ENCODE results near the gene ADSL. TPM values are rescaled to one million over a fixed set of nuclear protein-coding genes. Genes with fewer than 3 reads are reported as not detected.

ADSL gene
- total RNA-seq, 1 donor from 2014 or later: 135 TPM

DNA sequence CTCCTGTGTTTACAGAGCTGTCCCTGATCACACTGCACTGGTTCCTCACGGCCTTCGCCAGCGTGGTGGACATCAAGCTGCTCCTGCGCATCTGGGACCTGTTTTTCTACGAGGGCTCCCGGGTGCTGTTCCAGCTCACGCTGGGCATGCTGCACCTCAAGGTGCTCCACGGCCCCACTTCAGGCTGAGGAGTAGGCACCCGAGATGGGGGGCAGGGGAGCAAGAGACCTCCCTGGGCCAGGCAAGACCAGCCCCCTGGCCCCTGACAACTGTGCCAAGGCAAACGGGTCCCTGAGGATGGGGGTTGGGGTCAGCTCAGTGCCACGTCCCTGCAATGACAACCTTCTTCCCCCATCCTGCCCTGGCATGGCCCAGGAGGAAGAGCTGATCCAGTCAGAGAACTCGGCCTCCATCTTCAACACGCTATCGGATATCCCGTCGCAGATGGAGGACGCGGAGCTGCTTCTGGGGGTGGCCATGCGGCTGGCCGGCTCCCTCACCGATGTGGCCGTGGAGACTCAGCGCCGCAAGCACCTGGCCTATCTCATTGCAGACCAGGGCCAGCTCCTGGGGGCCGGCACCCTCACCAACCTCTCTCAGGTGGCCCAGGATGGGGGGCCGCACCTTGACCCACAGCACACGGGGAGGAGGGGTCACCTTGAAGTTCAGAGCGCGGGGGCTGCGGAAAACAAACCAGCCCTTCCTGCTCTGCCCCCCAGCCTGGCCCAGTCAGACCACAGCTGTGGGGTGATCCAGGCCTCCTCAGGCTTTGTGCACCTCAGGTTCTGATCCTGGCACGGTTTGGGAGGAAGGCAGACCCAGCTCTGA is 60.0 kb downstream of the ADSL start:
- H3K27me3 Mint-ChIP-seq (ENCODE audit: insufficient read depth, low read depth): peaks cover 2% of the 10 kb centered on the region
- H3K9ac ChIP-seq: no peak overlapping the region
- no peak overlapping the region for H2AFZ ChIP-seq (replicated peaks)
- no peaks in the 10 kb centered on the region for H3K27me3 ChIP-seq
- no peak overlapping the region for H3K4me3 Mint-ChIP-seq
- H3K4me3 ChIP-seq: no peak overlapping the region
- H3K4me1 Mint-ChIP-seq: no peaks in the 10 kb centered on the region
- H3F3A ChIP-seq (ENCODE audit: low read depth): no peaks in the 10 kb centered on the region
- H3K79me2 ChIP-seq (ENCODE audit: low read depth): no peaks in the 10 kb centered on the region
- no peak overlapping the region for H3K27ac Mint-ChIP-seq
- TF ChIP-seq, protein P1, sequence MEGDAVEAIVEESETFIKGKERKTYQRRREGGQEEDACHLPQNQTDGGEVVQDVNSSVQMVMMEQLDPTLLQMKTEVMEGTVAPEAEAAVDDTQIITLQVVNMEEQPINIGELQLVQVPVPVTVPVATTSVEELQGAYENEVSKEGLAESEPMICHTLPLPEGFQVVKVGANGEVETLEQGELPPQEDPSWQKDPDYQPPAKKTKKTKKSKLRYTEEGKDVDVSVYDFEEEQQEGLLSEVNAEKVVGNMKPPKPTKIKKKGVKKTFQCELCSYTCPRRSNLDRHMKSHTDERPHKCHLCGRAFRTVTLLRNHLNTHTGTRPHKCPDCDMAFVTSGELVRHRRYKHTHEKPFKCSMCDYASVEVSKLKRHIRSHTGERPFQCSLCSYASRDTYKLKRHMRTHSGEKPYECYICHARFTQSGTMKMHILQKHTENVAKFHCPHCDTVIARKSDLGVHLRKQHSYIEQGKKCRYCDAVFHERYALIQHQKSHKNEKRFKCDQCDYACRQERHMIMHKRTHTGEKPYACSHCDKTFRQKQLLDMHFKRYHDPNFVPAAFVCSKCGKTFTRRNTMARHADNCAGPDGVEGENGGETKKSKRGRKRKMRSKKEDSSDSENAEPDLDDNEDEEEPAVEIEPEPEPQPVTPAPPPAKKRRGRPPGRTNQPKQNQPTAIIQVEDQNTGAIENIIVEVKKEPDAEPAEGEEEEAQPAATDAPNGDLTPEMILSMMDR (IDR thresholded peaks at IDR 0.05): no peak
- TF ChIP-seq EZH2 (IDR thresholded peaks at IDR 0.05) (no peak), EZH2phosphoT487 (IDR thresholded peaks at IDR 0.05) (no peak)
- H3K9me3 Mint-ChIP-seq: no peaks in the 10 kb centered on the region
- H3K36me3 ChIP-seq: no peaks in the 10 kb centered on the region
- no peak overlapping the region for H3K4me2 ChIP-seq
- no peaks in the 10 kb centered on the region for H4K20me1 ChIP-seq (ENCODE audit: low read depth)
- no peaks in the 10 kb centered on the region for H3K4me1 ChIP-seq
- H3K36me3 Mint-ChIP-seq: peaks cover 23% of the 10 kb centered on the region
- H3K9me3 ChIP-seq (ENCODE audit: low read depth): no peaks in the 10 kb centered on the region
- no peak for DNase-seq (ENCODE audit: low spot score)
- no peak overlapping the region for H3K27ac ChIP-seq

DNA sequence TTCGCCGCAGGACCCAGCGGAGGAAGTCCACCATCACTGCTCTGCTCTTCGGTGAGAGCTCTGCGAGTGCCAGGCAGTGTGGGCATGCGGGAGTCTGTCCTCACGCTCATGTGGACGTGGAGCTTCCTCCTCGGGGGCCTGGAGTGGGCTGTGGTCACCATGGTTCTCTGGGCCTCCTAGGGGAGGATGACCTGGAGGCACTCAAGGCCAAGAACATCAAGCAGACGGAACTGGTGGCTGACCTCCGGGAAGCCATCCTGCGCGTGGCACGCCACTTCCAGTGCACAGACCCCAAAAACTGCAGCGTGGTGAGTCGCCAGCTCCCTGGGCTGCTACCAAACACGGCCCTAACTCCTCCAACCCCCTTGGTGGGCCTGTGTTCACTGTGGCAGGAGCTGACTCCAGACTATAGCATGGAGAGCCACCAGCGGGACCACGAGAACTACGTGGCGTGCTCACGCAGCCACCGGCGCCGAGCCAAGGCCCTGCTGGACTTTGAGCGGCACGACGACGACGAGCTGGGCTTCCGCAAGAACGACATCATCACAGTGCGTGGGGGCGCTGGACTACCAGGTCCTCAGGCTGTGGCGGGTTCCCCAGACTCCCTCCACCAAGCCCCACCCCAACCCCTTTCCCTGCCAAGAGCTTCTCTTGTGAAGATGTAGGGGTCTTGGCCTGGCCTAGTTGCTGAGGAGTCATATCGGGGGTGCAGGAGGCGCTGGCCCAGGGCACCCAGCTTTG is 60.9 kb downstream of the ADSL start:
- H2AFZ ChIP-seq (replicated peaks): no peak overlapping the region
- DNase-seq (ENCODE audit: low spot score): no peak
- H3K36me3 ChIP-seq: no peaks in the 10 kb centered on the region
- H3K4me3 Mint-ChIP-seq: no peak overlapping the region
- TF ChIP-seq, protein P1 (IDR thresholded peaks at IDR 0.05): no peak
- TF ChIP-seq EZH2phosphoT487 (IDR thresholded peaks at IDR 0.05): no peak
- TF ChIP-seq EZH2 (IDR thresholded peaks at IDR 0.05): no peak
- no peak overlapping the region for H3K9ac ChIP-seq
- H3K27me3 ChIP-seq: no peaks in the 10 kb centered on the region
- no peaks in the 10 kb centered on the region for H3K79me2 ChIP-seq (ENCODE audit: low read depth)
- no peak overlapping the region for H3K4me2 ChIP-seq
- no peaks in the 10 kb centered on the region for H3K9me3 Mint-ChIP-seq
- H3K9me3 ChIP-seq (ENCODE audit: low read depth): no peaks in the 10 kb centered on the region
- H3K27ac ChIP-seq: no peak overlapping the region
- no peaks in the 10 kb centered on the region for H3K4me1 ChIP-seq
- H3K36me3 Mint-ChIP-seq: peaks cover 23% of the 10 kb centered on the region
- peaks cover 2% of the 10 kb centered on the region for H3K27me3 Mint-ChIP-seq (ENCODE audit: insufficient read depth, low read depth)
- H3K27ac Mint-ChIP-seq: no peak overlapping the region
- H3K4me1 Mint-ChIP-seq: no peaks in the 10 kb centered on the region
- no peaks in the 10 kb centered on the region for H3F3A ChIP-seq (ENCODE audit: low read depth)
- H4K20me1 ChIP-seq (ENCODE audit: low read depth): no peaks in the 10 kb centered on the region
- H3K4me3 ChIP-seq: no peak overlapping the region

DNA sequence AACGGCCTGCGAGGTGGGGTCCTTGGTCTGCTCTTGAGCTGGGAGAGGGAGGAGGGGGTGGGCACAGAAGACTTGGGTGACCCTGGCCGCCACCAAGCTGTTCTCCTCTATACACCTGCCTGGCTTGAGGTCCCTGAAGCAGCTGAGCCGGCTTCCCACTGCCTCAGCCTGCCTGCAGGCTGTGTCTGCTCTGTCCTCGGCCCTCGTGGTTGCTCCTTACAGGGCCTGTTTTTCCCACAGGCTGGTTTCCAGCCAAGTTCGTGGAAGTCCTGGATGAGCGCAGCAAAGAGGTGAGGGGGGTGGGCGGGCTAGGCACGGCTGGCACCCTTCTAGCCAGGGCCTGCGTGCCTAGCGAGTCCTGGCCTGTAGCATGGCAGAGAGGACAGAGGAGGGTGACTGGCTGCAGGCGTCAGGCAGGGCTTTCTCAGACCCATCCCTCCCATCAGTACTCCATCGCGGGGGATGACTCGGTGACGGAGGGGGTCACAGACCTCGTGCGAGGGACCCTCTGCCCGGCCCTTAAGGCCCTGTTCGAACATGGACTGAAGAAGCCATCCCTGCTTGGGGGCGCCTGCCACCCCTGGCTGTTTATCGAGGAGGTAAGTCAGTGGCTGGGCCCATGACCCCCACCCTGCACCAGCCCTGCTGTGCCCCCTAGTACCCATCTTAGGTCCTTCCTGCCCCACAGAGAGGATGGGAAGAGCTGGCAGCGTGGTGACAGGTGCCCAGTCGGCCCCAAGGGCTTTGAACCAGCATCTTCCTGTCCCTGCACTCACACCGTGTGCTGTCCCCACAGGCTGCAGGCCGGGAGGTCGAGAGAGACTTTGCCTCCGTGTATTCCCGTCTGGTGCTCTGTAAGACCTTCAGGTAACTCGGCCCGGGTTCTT is 61.8 kb downstream of the ADSL start:
- DNase-seq (ENCODE audit: low spot score): no peak
- no peaks in the 10 kb centered on the region for H4K20me1 ChIP-seq (ENCODE audit: low read depth)
- TF ChIP-seq EZH2 (IDR thresholded peaks at IDR 0.05) (no peak), EZH2phosphoT487 (IDR thresholded peaks at IDR 0.05) (no peak)
- TF ChIP-seq, protein P1 (IDR thresholded peaks at IDR 0.05): no peak
- Mint-ChIP-seq H3K4me1 (no peaks in the 10 kb centered on the region), H3K9me3 (no peaks in the 10 kb centered on the region), H3K27me3 (ENCODE audit: insufficient read depth, low read depth) (peaks cover 2% of the 10 kb centered on the region), H3K4me3 (no peak overlapping the region), H3K36me3 (peaks cover 21% of the 10 kb centered on the region), H3K27ac (no peak overlapping the region)
- H3K27ac ChIP-seq: no peak overlapping the region
- H3K4me2 ChIP-seq: no peak overlapping the region
- no peaks in the 10 kb centered on the region for H3K27me3 ChIP-seq
- H3K36me3 ChIP-seq: no peaks in the 10 kb centered on the region
- no peaks in the 10 kb centered on the region for H3K9me3 ChIP-seq (ENCODE audit: low read depth)
- no peaks in the 10 kb centered on the region for H3K4me1 ChIP-seq
- H2AFZ ChIP-seq (replicated peaks): no peak overlapping the region
- no peaks in the 10 kb centered on the region for H3K79me2 ChIP-seq (ENCODE audit: low read depth)
- peaks cover 5% of the 10 kb centered on the region for H3F3A ChIP-seq (ENCODE audit: low read depth)
- H3K9ac ChIP-seq: no peak overlapping the region
- no peak overlapping the region for H3K4me3 ChIP-seq
